K562 (cell line): ENCODE measurements around the gene MICU1.

Source experiments
- GTF2E2 ChIP-seq: fragments of 200-800 bp; sonication (Bioruptor generic); IDR thresholded peaks from 2 replicates; pipeline ENCODE4 v1.6.1; 2016; ENCODE audit warnings: missing genetic modification characterization, missing compliant biosample characterization
- HDAC6 ChIP-seq: IDR thresholded peaks from 2 replicates; pipeline ENCODE4 v1.6.1; 2012; ENCODE audit warnings: low read depth, mild to moderate bottlenecking, control low read depth, inconsistent platforms, low read length, moderate library complexity
- JUND ChIP-seq, 2 experiments: IDR thresholded peaks; 2 replicates in 1 of 2; 3 replicates in 1 of 2; pipeline ENCODE4 v1.6.1; 2011; ENCODE audit warnings: borderline replicate concordance in 2 of 2, low read depth in 2 of 2, low read length in 2 of 2, improper control_type of control experiment in 1 of 2, missing biosample characterization in 1 of 2, missing genetic modification characterization in 1 of 2, missing genetic modification reagents in 1 of 2
- MYNN ChIP-seq, 2 experiments: sonication (generic); formaldehyde crosslinking in 1 of 2; IDR thresholded peaks; 2 replicates each; pipeline versions ENCODE4 v1.5.0 to v1.6.1; 2016 to 2020; ENCODE audit warnings: antibody characterized with exemption in 1 of 2, missing genetic modification reagents in 1 of 2
- NBN ChIP-seq: fragments of 450-650 bp; IDR thresholded peaks from 2 replicates; pipeline ENCODE4 v1.6.1; 2016; ENCODE audit warnings: low read depth, mild to moderate bottlenecking
- NFYB ChIP-seq: IDR thresholded peaks from 2 replicates; pipeline ENCODE4 v1.6.1; 2011; ENCODE audit warnings: mild to moderate bottlenecking, moderate library complexity; ENCODE audit not compliant: insufficient read length; ENCODE audit errors: extremely low read depth
- TBP ChIP-seq: optimal IDR thresholded peaks from 2 replicates; pipeline ENCODE3; 2011; ENCODE audit warnings: low read depth, low read length, improper control_type of control experiment
- ZFP36 ChIP-seq: fragments of 150-350 bp; IDR thresholded peaks from 2 replicates; pipeline ENCODE4 v1.6.1; 2018; ENCODE audit warnings: low read length, low read depth; ENCODE audit not compliant: partially characterized antibody
- ZKSCAN1 ChIP-seq: fragments of 150-350 bp; IDR thresholded peaks from 2 replicates; pipeline ENCODE4 v1.6.1; 2016; ENCODE audit warnings: low read depth, low read length
- ZKSCAN8 ChIP-seq: fragments of 200-800 bp; sonication (Bioruptor generic); IDR thresholded peaks from 2 replicates; pipeline ENCODE4 v1.6.1; 2016; ENCODE audit warnings: missing genetic modification characterization, missing compliant biosample characterization
- TF ChIP-seq, protein P1 (sequence below), 3 experiments: IDR thresholded peaks in 2 of 3; conservative IDR thresholded peaks in 1 of 3; 2 replicates each; pipeline ENCODE4 v1.5.1; 2011 to 2012; ENCODE audit warnings: low read length in 3 of 3, mild to moderate bottlenecking in 3 of 3, control low read depth in 2 of 3, improper control_type of control experiment in 1 of 3, inconsistent platforms in 1 of 3, low read depth in 1 of 3, mixed read lengths in 1 of 3, moderate library complexity in 1 of 3; ENCODE audit not compliant: insufficient read depth in 2 of 3
- TF ChIP-seq, protein P2 (sequence below): sonication (generic); formaldehyde crosslinking; IDR thresholded peaks from 2 replicates; pipeline ENCODE4 v1.8.0; 2023; ENCODE audit warnings: mild to moderate bottlenecking, missing genetic modification reagents
- TF ChIP-seq, protein P3 (sequence below): fragments of 450-650 bp; IDR thresholded peaks from 2 replicates; pipeline ENCODE4 v1.7.0; 2016; ENCODE audit warnings: borderline replicate concordance

DNA sequence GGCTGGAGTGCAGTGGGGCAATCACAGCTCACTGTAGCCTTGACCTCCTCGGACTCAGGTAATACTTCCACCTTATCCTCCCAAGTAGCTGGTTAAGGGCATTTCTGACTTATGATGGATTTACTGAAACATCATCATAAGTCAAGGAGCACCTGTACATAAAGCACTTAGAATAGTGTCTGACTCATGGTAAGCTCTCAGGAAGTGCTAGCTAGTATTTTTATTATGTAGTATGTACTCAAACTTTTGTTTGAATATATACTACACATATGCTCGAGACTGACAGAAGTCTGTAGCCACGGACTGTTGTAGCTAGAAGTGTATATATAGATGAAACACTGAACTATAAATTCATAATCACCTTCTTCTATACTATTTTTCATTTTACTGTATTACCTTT is 163.6 kb downstream of the MICU1 start:
- TF ChIP-seq ZKSCAN8 (CRISPR knock-in tag) (no peak), TBP (no peak), GTF2E2 (tag) (no peak), NBN (no peak), JUND (IDR thresholded peaks at IDR 0.05; ENCODE audit: borderline replicate concordance, low read depth, low read length) (no peak), JUND (tag; IDR thresholded peaks at IDR 0.05; ENCODE audit: borderline replicate concordance, low read depth, low read length) (no peak), HDAC6 (no peak), NFYB (no peak), MYNN (IDR thresholded peaks at IDR 0.05) (no peak), MYNN (CRISPR knock-in tag; IDR thresholded peaks at IDR 0.05) (no peak), ZFP36 (no peak), ZKSCAN1 (no peak)
- TF ChIP-seq, protein P1, sequence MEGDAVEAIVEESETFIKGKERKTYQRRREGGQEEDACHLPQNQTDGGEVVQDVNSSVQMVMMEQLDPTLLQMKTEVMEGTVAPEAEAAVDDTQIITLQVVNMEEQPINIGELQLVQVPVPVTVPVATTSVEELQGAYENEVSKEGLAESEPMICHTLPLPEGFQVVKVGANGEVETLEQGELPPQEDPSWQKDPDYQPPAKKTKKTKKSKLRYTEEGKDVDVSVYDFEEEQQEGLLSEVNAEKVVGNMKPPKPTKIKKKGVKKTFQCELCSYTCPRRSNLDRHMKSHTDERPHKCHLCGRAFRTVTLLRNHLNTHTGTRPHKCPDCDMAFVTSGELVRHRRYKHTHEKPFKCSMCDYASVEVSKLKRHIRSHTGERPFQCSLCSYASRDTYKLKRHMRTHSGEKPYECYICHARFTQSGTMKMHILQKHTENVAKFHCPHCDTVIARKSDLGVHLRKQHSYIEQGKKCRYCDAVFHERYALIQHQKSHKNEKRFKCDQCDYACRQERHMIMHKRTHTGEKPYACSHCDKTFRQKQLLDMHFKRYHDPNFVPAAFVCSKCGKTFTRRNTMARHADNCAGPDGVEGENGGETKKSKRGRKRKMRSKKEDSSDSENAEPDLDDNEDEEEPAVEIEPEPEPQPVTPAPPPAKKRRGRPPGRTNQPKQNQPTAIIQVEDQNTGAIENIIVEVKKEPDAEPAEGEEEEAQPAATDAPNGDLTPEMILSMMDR (IDR thresholded peaks at IDR 0.05 in 2 of 3, conservative IDR thresholded peaks at IDR 0.05 in 1 of 3; ENCODE audit: insufficient read depth in 2 of 3, low read depth in 1 of 3, low read length in 3 of 3), result no peak
- TF ChIP-seq, protein P2, sequence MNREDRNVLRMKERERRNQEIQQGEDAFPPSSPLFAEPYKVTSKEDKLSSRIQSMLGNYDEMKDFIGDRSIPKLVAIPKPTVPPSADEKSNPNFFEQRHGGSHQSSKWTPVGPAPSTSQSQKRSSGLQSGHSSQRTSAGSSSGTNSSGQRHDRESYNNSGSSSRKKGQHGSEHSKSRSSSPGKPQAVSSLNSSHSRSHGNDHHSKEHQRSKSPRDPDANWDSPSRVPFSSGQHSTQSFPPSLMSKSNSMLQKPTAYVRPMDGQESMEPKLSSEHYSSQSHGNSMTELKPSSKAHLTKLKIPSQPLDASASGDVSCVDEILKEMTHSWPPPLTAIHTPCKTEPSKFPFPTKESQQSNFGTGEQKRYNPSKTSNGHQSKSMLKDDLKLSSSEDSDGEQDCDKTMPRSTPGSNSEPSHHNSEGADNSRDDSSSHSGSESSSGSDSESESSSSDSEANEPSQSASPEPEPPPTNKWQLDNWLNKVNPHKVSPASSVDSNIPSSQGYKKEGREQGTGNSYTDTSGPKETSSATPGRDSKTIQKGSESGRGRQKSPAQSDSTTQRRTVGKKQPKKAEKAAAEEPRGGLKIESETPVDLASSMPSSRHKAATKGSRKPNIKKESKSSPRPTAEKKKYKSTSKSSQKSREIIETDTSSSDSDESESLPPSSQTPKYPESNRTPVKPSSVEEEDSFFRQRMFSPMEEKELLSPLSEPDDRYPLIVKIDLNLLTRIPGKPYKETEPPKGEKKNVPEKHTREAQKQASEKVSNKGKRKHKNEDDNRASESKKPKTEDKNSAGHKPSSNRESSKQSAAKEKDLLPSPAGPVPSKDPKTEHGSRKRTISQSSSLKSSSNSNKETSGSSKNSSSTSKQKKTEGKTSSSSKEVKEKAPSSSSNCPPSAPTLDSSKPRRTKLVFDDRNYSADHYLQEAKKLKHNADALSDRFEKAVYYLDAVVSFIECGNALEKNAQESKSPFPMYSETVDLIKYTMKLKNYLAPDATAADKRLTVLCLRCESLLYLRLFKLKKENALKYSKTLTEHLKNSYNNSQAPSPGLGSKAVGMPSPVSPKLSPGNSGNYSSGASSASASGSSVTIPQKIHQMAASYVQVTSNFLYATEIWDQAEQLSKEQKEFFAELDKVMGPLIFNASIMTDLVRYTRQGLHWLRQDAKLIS (CRISPR knock-in tag), result no peak
- TF ChIP-seq, protein P3, sequence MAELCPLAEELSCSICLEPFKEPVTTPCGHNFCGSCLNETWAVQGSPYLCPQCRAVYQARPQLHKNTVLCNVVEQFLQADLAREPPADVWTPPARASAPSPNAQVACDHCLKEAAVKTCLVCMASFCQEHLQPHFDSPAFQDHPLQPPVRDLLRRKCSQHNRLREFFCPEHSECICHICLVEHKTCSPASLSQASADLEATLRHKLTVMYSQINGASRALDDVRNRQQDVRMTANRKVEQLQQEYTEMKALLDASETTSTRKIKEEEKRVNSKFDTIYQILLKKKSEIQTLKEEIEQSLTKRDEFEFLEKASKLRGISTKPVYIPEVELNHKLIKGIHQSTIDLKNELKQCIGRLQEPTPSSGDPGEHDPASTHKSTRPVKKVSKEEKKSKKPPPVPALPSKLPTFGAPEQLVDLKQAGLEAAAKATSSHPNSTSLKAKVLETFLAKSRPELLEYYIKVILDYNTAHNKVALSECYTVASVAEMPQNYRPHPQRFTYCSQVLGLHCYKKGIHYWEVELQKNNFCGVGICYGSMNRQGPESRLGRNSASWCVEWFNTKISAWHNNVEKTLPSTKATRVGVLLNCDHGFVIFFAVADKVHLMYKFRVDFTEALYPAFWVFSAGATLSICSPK, result no peak
